Immature natural killer cell (primary cell): ENCODE data around the gene LPAR3. TPM values are rescaled to one million over a fixed set of nuclear protein-coding genes. Genes with fewer than 3 reads are reported as not detected.
A peak's percentile ranks its signal among the peaks of the same experiment; 100 is the strongest.
"Not testable (repeated sequence)": the region's sequence is repeated elsewhere in the genome, so short reads cannot be mapped to it uniquely, and the experiment has no call there.

Experiments used
- DNase-seq, 3 donors: peaks; one replicate each; pipeline ENCODE4 v3.0.0; 2022; ENCODE audit warnings: mixed read lengths in 1 of 3
- H3K27ac Mint-ChIP-seq, 6 donors: one replicate each; pipeline ENCODE4 v1.8.0; 2020; ENCODE audit warnings: mixed read lengths in 6 of 6, mild to moderate bottlenecking in 5 of 6, inconsistent platforms in 4 of 6, moderate library complexity in 3 of 6
- H3K27me3 Mint-ChIP-seq, 3 donors: one replicate each; pipeline ENCODE4 v1.8.0; 2020 to 2021; ENCODE audit warnings: low read depth in 3 of 3, mild to moderate bottlenecking in 3 of 3, mixed read lengths in 3 of 3, moderate library complexity in 3 of 3, inconsistent platforms in 1 of 3
- H3K36me3 Mint-ChIP-seq, 3 donors: one replicate each; pipeline ENCODE4 v1.8.0; 2020; ENCODE audit warnings: mixed read lengths in 3 of 3, inconsistent platforms in 2 of 3, mild to moderate bottlenecking in 2 of 3
- H3K4me1 Mint-ChIP-seq, 2 donors: one replicate each; pipeline ENCODE4 v1.8.0; 2020; ENCODE audit warnings: inconsistent platforms in 2 of 2, mild to moderate bottlenecking in 2 of 2, mixed read lengths in 2 of 2, moderate library complexity in 1 of 2
- H3K4me3 Mint-ChIP-seq, 5 donors: one replicate each; pipeline ENCODE4 v1.8.0; 2020; ENCODE audit warnings: mild to moderate bottlenecking in 5 of 5, mixed read lengths in 5 of 5, inconsistent platforms in 3 of 5, moderate library complexity in 3 of 5
- H3K9me3 Mint-ChIP-seq, 6 donors: one replicate each; pipeline ENCODE4 v1.8.0; 2020; ENCODE audit warnings: mild to moderate bottlenecking in 6 of 6, mixed read lengths in 6 of 6, inconsistent platforms in 4 of 6, moderate library complexity in 3 of 6
- polyA plus RNA-seq, 3 donors: library from polyadenylated mRNA; unstranded; fragments of 300-500 nt; fragmentation: Illumina TruSeq; gene quantifications; one replicate each; pipeline ENCODE4 v1.2.3, GENCODE V29; 2021

LPAR3 gene
- polyA plus RNA-seq, 3 donors from 2014 or later: 0.30 TPM; not detected in 2

GRCh38 chr1:84919461-84919970, 26.5 kb upstream of the LPAR3 start:
- no peaks in the 10 kb centered on the region for H3K36me3 Mint-ChIP-seq
- H3K27ac Mint-ChIP-seq: no peak overlapping the region
- H3K4me1 Mint-ChIP-seq: no peaks in the 10 kb centered on the region
- H3K9me3 Mint-ChIP-seq: no peaks in the 10 kb centered on the region
- peaks cover 0 to 10% (median 1%) of the 10 kb centered on the region in 3 donors for H3K27me3 Mint-ChIP-seq
- H3K4me3 Mint-ChIP-seq: no peak overlapping the region
- DNase-seq: no peak

- H3K27ac Mint-ChIP-seq: no peak overlapping the region
- no peaks in the 10 kb centered on the region for H3K36me3 Mint-ChIP-seq
- H3K4me3 Mint-ChIP-seq: no peak overlapping the region
- no peak for DNase-seq
- H3K9me3 Mint-ChIP-seq: no peaks in the 10 kb centered on the region
- H3K4me1 Mint-ChIP-seq: no peaks in the 10 kb centered on the region
- H3K27me3 Mint-ChIP-seq: peaks cover 0 to 10% (median 1%) of the 10 kb centered on the region in 3 donors
Observed at GRCh38 chr1:84918726-84919336, 25.8 kb upstream of the LPAR3 start.

- Mint-ChIP-seq H3K4me3 (no peak overlapping the region), H3K27me3 (peaks cover 0 to 8% (median 1%) of the 10 kb centered on the region in 3 donors), H3K9me3 (no peaks in the 10 kb centered on the region), H3K4me1 (no peaks in the 10 kb centered on the region), H3K27ac (no peak overlapping the region), H3K36me3 (no peaks in the 10 kb centered on the region)
- DNase-seq: no peak
Observed at GRCh38 chr1:84916897-84917296, 23.9 kb upstream of the LPAR3 start.

GRCh38 chr1:84913555-84913892, 20.5 kb upstream of the LPAR3 start:
- no peaks in the 10 kb centered on the region for H3K9me3 Mint-ChIP-seq
- no peaks in the 10 kb centered on the region for H3K36me3 Mint-ChIP-seq
- no peak overlapping the region for H3K27ac Mint-ChIP-seq
- H3K4me1 Mint-ChIP-seq: no peaks in the 10 kb centered on the region
- no peak for DNase-seq
- peaks cover 0 to 4% (median 2%) of the 10 kb centered on the region in 3 donors for H3K27me3 Mint-ChIP-seq
- H3K4me3 Mint-ChIP-seq: no peak overlapping the region

- Mint-ChIP-seq H3K36me3 (no peaks in the 10 kb centered on the region), H3K4me3 (no peak overlapping the region), H3K9me3 (no peaks in the 10 kb centered on the region), H3K27ac (no peak overlapping the region), H3K27me3 (peaks cover 0 to 2% (median 0%) of the 10 kb centered on the region in 3 donors), H3K4me1 (no peaks in the 10 kb centered on the region)
- DNase-seq: no peak
Observed at GRCh38 chr1:84912726-84913554, 19.9 kb upstream of the LPAR3 start.

- not testable (repeated sequence) for H3K4me1 Mint-ChIP-seq, H3K4me3 Mint-ChIP-seq, H3K27me3 Mint-ChIP-seq, H3K9me3 Mint-ChIP-seq, DNase-seq, H3K36me3 Mint-ChIP-seq
- peak overlapping the region in 1 of 6 donors; percentile 23 for H3K27ac Mint-ChIP-seq
Observed at GRCh38 chr1:84908746-84909464, 15.9 kb upstream of the LPAR3 start.

- Mint-ChIP-seq H3K4me3 (no peak overlapping the region), H3K27me3 (peaks cover 2 to 3% (median 2%) of the 10 kb centered on the region in 3 donors), H3K9me3 (peaks cover 0 to 4% (median under 1%) of the 10 kb centered on the region in 6 donors), H3K27ac (no peak overlapping the region), H3K36me3 (peaks cover 0 to 2% (median 0%) of the 10 kb centered on the region in 3 donors), H3K4me1 (no peaks in the 10 kb centered on the region)
- no peak for DNase-seq
Observed at GRCh38 chr1:84907095-84907827, 14.3 kb upstream of the LPAR3 start.

- H3K4me3 Mint-ChIP-seq: not testable (repeated sequence)
Observed at GRCh38 chr1:84902727-84903126, 9.7 kb upstream of the LPAR3 start.

GRCh38 chr1:84899969-84900368, 7.0 kb upstream of the LPAR3 start:
- H3K9me3 Mint-ChIP-seq: peaks cover 0 to 7% (median 2%) of the 10 kb centered on the region in 6 donors
- DNase-seq: no peak
- peaks cover 3 to 8% (median 4%) of the 10 kb centered on the region in 3 donors for H3K27me3 Mint-ChIP-seq
- no peak overlapping the region for H3K4me3 Mint-ChIP-seq
- H3K27ac Mint-ChIP-seq: no peak overlapping the region
- no peaks in the 10 kb centered on the region for H3K4me1 Mint-ChIP-seq
- peaks cover 0 to 5% (median 0%) of the 10 kb centered on the region in 3 donors for H3K36me3 Mint-ChIP-seq

More at GRCh38 chr1:84902727-84903126, 9.7 kb upstream of the LPAR3 start:
- H3K9me3 Mint-ChIP-seq, DNase-seq, H3K4me1 Mint-ChIP-seq, H3K36me3 Mint-ChIP-seq, H3K27me3 Mint-ChIP-seq, H3K27ac Mint-ChIP-seq: not testable (repeated sequence)

GRCh38 chr1:84896279-84896678, 3.3 kb upstream of the LPAR3 start:
- no peak for DNase-seq
- H3K4me3 Mint-ChIP-seq: no peak overlapping the region
- H3K36me3 Mint-ChIP-seq: no peaks in the 10 kb centered on the region
- peaks cover 8% of the 10 kb centered on the region in 2 donors for H3K4me1 Mint-ChIP-seq
- peaks cover 0 to 1% (median 0%) of the 10 kb centered on the region in 6 donors for H3K9me3 Mint-ChIP-seq
- H3K27me3 Mint-ChIP-seq: peaks cover 8 to 16% (median 14%) of the 10 kb centered on the region in 3 donors
- no peak overlapping the region for H3K27ac Mint-ChIP-seq

GRCh38 chr1:84890566-84890965, 2.4 kb downstream of the LPAR3 start:
- H3K27me3 Mint-ChIP-seq: peaks cover 6 to 15% (median 13%) of the 10 kb centered on the region in 3 donors
- H3K27ac Mint-ChIP-seq: no peak overlapping the region
- H3K4me1 Mint-ChIP-seq: peaks cover 8% of the 10 kb centered on the region in 2 donors
- H3K9me3 Mint-ChIP-seq: peaks cover 0 to 1% (median 0%) of the 10 kb centered on the region in 6 donors
- DNase-seq: no peak
- no peak overlapping the region for H3K4me3 Mint-ChIP-seq
- H3K36me3 Mint-ChIP-seq: no peaks in the 10 kb centered on the region

- no peak overlapping the region for H3K27ac Mint-ChIP-seq
- no peaks in the 10 kb centered on the region for H3K36me3 Mint-ChIP-seq
Observed at GRCh38 chr1:84889437-84889836, 3.6 kb downstream of the LPAR3 start.

GRCh38 chr1:84888753-84889152, 4.3 kb downstream of the LPAR3 start:
- Mint-ChIP-seq H3K27me3 (peaks cover under 1 to 7% (median 4%) of the 10 kb centered on the region in 3 donors), H3K4me1 (peaks cover 4 to 8% of the 10 kb centered on the region in 2 donors), H3K27ac (no peak overlapping the region), H3K36me3 (no peaks in the 10 kb centered on the region), H3K4me3 (no peak overlapping the region), H3K9me3 (no peaks in the 10 kb centered on the region)
- DNase-seq: no peak

More at GRCh38 chr1:84889437-84889836, 3.6 kb downstream of the LPAR3 start:
- no peak for DNase-seq
- Mint-ChIP-seq H3K9me3 (peaks cover 0 to 1% (median 0%) of the 10 kb centered on the region in 6 donors), H3K4me3 (no peak overlapping the region), H3K27me3 (peaks cover 6 to 13% (median 11%) of the 10 kb centered on the region in 3 donors), H3K4me1 (peaks cover 8% of the 10 kb centered on the region in 2 donors)
